ENCODE measurements around the gene KCNN4.

The KCNN4 gene

DNA sequence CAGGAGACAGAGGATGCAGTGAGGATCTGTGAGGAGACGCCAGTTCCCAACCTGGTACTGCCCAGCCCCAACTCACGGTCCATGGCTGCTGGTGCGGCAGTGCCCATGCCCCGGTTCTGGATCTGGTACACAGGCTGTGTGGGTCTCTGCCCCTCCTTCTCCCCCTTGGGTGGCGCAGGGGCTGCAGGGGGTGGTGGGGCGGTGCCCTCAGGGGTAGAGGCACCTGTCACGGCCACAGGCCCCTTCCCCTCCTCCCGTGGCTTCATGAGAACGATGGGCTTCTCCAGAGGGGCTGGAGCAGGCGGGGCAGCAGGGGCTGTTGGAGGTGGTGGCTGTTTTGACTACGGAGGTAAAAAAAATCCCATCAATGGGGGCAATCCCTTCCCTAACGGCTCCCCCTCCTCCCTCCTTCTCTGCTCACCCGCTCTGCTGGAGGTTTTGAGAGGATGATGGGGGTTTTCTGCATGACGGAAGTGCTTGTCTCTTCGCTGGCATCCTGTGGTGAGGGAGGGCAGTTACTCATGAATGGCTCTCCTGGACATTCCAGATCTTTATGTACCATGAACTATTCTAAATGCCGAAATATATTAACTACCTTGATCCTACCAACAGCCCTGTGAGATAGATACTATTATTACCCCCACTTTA lies 33.1 kb downstream of the KCNN4 start:
- H3K36me3 ChIP-seq (ENCODE audit: insufficient read depth, low read length) = peaks cover 90% of the 10 kb centered on the region
- peaks cover 9% of the 10 kb centered on the region for H3K4me1 ChIP-seq (ENCODE audit: insufficient read depth, low read length)
- H3K4me2 ChIP-seq (ENCODE audit: insufficient read depth, low read length) = no peak overlapping the region
- H3K9me3 ChIP-seq (ENCODE audit: insufficient read depth, low read length, severe bottlenecking) = no peaks in the 10 kb centered on the region
- H3K9ac ChIP-seq (ENCODE audit: low read depth, low read length) = no peak overlapping the region
- no peak overlapping the region for H3K27ac ChIP-seq (ENCODE audit: low read length)
- peaks cover 20% of the 10 kb centered on the region; the same call in 1 of the 2 replicates for H4K20me1 ChIP-seq (ENCODE audit: insufficient read depth, low read length)
- peaks cover 27% of the 10 kb centered on the region for H3K79me2 ChIP-seq (ENCODE audit: insufficient read depth, low read length)
- DNase-seq = no peak
- H2AFZ ChIP-seq (ENCODE audit: low read depth, low read length) = no peak overlapping the region
- no peaks in the 10 kb centered on the region for H3K27me3 ChIP-seq (ENCODE audit: insufficient read depth, low read length, poor library complexity)
- no peak for ATAC-seq (ENCODE audit: insufficient read depth, low read depth)
- TF ChIP-seq EZH2 (IDR thresholded peaks at IDR 0.05; ENCODE audit: borderline replicate concordance, low read depth, low read length, severe bottlenecking) = no peak
- TF ChIP-seq, protein P1, sequence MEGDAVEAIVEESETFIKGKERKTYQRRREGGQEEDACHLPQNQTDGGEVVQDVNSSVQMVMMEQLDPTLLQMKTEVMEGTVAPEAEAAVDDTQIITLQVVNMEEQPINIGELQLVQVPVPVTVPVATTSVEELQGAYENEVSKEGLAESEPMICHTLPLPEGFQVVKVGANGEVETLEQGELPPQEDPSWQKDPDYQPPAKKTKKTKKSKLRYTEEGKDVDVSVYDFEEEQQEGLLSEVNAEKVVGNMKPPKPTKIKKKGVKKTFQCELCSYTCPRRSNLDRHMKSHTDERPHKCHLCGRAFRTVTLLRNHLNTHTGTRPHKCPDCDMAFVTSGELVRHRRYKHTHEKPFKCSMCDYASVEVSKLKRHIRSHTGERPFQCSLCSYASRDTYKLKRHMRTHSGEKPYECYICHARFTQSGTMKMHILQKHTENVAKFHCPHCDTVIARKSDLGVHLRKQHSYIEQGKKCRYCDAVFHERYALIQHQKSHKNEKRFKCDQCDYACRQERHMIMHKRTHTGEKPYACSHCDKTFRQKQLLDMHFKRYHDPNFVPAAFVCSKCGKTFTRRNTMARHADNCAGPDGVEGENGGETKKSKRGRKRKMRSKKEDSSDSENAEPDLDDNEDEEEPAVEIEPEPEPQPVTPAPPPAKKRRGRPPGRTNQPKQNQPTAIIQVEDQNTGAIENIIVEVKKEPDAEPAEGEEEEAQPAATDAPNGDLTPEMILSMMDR (IDR thresholded peaks at IDR 0.05; ENCODE audit: borderline replicate concordance, extremely low read depth, low read length, poor library complexity, severe bottlenecking) = no peak
- no peak overlapping the region for H3K4me3 ChIP-seq (ENCODE audit: low read depth in 1 of 2, low read length in 2 of 2)

DNA sequence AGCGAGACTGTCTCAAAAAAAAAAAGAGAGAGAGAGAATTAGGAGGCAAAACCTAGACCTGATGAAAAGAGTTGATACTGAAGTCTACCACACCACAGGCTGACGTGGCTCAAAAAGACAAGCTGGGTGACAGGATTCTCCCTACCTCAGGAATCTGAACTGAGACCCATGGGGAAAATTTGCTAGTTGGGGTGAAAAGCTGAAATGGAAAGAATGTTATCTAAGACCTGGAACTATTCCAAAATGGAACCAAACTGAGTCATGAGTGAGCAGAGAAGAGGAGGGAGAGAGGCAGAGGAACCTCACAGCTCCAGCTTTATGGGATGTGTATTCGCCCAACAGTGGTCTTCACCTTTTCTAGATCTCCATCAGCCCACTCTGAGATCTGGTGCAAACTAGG lies 37.7 kb downstream of the KCNN4 start:
- Histone ChIP-seq H3K4me1 (ENCODE audit: insufficient read depth, low read length) (no peaks in the 10 kb centered on the region), H3K27me3 (ENCODE audit: insufficient read depth, low read length, poor library complexity) (no peaks in the 10 kb centered on the region), H4K20me1 (ENCODE audit: insufficient read depth, low read length) (peaks cover 6% of the 10 kb centered on the region; the same call in 1 of the 2 replicates), H2AFZ (ENCODE audit: low read depth, low read length) (no peak overlapping the region), H3K9me3 (ENCODE audit: insufficient read depth, low read length, severe bottlenecking) (no peaks in the 10 kb centered on the region), H3K79me2 (ENCODE audit: insufficient read depth, low read length) (no peaks in the 10 kb centered on the region), H3K9ac (ENCODE audit: low read depth, low read length) (no peak overlapping the region), H3K4me3 (ENCODE audit: low read depth in 1 of 2, low read length in 2 of 2) (no peak overlapping the region), H3K36me3 (ENCODE audit: insufficient read depth, low read length) (peaks cover 95% of the 10 kb centered on the region), H3K4me2 (ENCODE audit: insufficient read depth, low read length) (no peak overlapping the region), H3K27ac (ENCODE audit: low read length) (no peak overlapping the region)
- no peak for DNase-seq
- TF ChIP-seq EZH2 (IDR thresholded peaks at IDR 0.05; ENCODE audit: borderline replicate concordance, low read depth, low read length, severe bottlenecking) = no peak
- ATAC-seq (ENCODE audit: insufficient read depth, low read depth) = no peak

DNA sequence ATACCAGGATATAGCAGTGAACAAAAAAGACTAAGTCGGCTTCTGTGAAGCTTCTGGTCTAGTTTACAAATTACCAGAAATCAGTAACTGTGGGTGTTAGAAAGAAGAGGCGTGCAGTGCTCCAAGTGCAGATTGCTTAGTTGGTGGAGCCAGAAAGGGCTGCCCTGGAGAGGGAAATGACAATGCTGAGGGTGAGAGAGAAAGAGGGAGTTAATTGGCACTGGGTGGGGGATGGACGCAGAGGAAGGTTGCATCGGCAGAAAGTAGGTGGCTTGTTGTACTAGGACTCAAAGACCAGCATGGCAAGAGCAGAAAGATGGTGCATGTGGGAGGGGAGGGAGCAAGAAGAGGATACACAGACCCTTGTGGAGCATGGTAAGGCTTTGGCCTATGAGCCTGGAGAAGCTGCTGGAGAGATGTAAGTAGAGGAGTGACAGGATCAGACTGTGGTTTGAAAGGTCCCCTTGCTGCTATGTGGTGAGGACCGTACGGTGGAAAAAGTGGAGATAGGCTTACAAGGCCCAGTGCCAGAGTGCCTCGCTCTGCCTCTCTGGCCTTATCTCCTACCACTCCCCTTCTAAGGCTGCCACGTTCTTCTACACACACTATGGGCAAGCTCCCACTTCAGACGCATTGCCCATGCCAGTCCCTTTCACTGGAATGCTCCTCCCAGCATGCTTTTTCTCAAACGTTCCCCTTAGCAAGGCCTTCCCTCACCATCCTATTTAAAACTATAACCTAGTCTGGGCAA lies 39.5 kb downstream of the KCNN4 start:
- Histone ChIP-seq H3K4me2 (ENCODE audit: insufficient read depth, low read length) (no peak overlapping the region), H3K27ac (ENCODE audit: low read length) (no peak overlapping the region), H3K9me3 (ENCODE audit: insufficient read depth, low read length, severe bottlenecking) (no peaks in the 10 kb centered on the region), H3K4me1 (ENCODE audit: insufficient read depth, low read length) (no peaks in the 10 kb centered on the region), H3K27me3 (ENCODE audit: insufficient read depth, low read length, poor library complexity) (no peaks in the 10 kb centered on the region), H3K79me2 (ENCODE audit: insufficient read depth, low read length) (no peaks in the 10 kb centered on the region), H3K36me3 (ENCODE audit: insufficient read depth, low read length) (peaks cover 94% of the 10 kb centered on the region), H3K4me3 (ENCODE audit: low read depth in 1 of 2, low read length in 2 of 2) (no peak overlapping the region), H3K9ac (ENCODE audit: low read depth, low read length) (no peak overlapping the region), H2AFZ (ENCODE audit: low read depth, low read length) (no peak overlapping the region), H4K20me1 (ENCODE audit: insufficient read depth, low read length) (peaks cover 11% of the 10 kb centered on the region)
- DNase-seq (no peak), ATAC-seq (ENCODE audit: insufficient read depth, low read depth) (no peak)
- no peak for TF ChIP-seq EZH2 (IDR thresholded peaks at IDR 0.05; ENCODE audit: borderline replicate concordance, low read depth, low read length, severe bottlenecking)
- TF ChIP-seq, protein P1 (IDR thresholded peaks at IDR 0.05; ENCODE audit: borderline replicate concordance, extremely low read depth, low read length, poor library complexity, severe bottlenecking) = no peak

All from DND-41 (cell line).